ENCODE measurements around the gene PET100.

GRCh38 chr19:7668842-7669241, 39.2 kb downstream of the PET100 start, which contains the start of gene RETN:
- TF ChIP-seq CTCF (IDR thresholded peaks at IDR 0.05) (no peak), POLR2A (IDR thresholded peaks at IDR 0.05) (no peak)

All from body of pancreas (tissue), 4 donors.